ENCODE measurements around the gene PEBP1. TPM values are rescaled to one million over a fixed set of nuclear protein-coding genes. Genes with fewer than 3 reads are reported as not detected.

The PEBP1 gene
- total and polyA plus RNA-seq, 2 of the 8 experiments (the other 6 are each of a cell fraction or from before 2014, with no cell fraction given) = 444 to 622 TPM

DNA sequence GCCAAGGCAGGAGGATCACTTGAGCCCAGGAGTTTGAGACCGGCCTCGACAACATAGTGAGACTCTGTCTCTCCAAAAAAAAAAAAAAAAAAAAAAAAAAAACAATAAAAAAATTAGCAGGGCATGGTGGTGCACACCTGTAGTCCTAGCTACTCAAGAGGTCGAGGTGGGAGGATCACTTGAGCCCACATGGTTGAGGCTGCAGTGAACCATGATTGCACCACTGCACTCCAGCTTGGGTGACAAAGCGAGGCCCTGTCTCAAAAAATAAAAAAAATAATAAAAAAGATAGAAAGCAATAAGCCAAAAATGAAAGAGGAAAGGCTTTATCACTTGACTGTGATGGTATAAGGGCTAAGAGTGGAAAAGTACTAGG, 10.2 kb upstream of the PEBP1 start (continued):
- TF ChIP-seq CBX5 (IDR thresholded peaks at IDR 0.05; ENCODE audit: low read depth, low read length) (no peak), POLR2A (IDR thresholded peaks at IDR 0.05; ENCODE audit: control extremely low read depth in 1 of 2, low read depth in 2 of 2, low read length in 2 of 2) (no peak), SAP30 (IDR thresholded peaks at IDR 0.05; ENCODE audit: insufficient read depth, insufficient replicate concordance, low read length) (no peak), KDM1A (IDR thresholded peaks at IDR 0.05; ENCODE audit: borderline replicate concordance, low read length) (no peak)
